Activated CD8-positive, alpha-beta memory T cell treated with anti-CD3 and anti-CD28 coated beads, Interleukin-2, amount 50 U/mL, for 4 hours (primary cell): ENCODE measurements around the gene ARNT2.

Experiments
- DNase-seq: peaks from one replicate; pipeline ENCODE4 v3.0.0-alpha.2; 2020

Gene ARNT2

DNA sequence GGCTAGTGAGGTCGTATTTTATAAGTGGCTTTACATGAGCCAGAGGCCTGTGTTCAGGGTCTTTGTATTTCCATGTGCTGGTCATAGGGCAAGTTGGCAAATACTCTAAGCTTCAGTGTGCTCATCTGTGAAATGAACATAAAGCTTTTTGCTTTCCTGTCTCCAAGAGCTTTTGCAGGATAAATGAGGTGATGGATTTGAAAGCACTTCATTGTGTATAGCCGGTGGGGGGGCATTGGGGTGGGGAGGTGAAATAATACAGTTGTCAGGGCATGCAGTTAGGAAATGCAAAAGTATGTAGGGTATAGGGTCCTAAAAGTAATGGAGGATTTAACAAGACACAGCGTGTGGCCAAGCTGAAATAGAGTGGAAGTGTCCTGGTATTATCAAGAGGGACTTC is 67.7 kb downstream of the ARNT2 start:
- no peak for DNase-seq

DNA sequence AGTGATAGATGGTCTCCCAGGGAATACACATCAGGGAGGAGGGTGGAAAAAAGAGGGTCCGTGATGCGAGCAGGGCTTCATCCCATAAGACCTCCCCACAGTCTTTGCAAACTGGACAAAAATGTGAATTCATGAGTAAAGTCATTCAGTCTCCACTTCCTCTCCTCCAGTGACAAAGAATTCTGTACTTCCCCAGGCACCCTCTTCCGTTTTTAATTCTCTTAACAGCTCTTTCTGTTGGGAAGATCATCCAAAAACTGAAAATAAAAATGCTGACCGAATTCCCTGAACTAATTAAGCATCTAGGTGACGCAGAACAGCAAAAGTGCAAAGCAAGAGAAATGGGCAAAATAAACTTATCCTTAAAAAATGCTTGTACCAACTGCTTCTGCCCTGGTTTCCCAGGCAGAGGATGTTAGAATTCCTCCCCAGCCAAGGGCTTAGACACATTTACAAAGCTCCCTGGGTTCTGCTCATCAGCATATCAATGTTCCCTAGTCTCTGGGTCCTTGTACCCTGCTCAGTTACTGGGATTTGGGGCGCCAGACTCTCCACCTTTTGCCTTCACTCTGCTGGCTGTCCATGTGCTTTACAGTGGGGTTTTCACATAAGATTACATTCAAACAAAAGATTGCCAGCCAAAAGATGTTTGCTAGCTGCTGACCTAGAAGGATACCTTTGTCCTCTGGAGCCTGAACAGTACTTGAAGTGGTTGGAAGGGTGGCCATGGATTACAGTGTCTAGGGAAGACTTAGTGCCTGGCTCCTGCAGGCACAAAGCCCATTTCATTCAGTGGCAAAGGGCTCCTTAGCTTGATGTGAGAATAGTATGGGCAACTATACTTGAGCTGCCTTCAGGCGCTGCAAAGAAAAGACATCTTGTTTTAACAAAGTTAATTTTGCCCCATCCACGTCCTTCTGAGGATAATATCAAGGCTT is 69.4 kb downstream of the ARNT2 start:
- DNase-seq: no peak

DNA sequence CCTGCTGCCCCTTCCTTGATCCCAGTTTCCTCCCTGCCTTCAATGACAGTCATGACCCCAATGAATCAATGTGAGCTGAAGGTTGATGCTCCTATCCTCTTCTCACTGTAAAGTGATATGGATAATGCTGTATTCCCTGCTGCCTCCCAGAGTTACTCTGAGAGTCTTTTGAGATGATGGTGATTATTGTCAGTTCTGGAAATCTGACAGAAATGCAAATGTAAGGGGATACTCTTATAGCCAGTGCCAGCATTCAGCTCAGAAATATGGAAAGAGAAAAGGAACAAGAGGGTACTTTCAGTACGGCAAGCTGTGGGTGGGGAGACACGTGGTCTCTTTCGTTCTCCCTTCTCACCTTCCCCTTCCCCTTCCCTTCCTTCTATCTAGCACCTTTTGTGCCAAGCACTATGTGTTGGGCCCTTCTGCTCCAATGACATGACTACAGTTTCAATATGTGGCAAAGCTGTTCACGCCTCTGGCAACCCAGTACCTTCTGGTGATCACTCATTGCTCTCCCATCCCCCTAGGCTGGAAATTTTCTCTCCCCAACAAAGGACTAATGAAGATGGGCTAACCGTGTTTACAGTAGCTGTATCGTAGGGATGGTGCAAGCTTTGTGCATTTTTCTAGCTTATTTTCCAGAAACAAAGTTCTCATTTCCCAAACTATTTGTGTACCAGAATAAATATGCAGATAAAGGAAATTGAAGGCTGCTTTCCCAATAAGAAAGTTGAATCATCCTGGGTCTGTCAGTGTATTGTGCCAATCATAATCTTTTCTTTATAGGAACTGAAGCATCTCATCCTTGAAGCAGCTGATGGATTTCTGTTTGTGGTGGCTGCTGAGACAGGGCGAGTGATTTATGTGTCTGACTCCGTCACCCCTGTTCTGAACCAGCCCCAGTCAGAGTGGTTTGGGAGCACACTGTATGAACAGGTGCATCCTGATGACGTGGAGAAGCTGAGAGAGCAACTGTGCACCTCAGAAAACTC is 70.3 kb downstream of the ARNT2 start:
- DNase-seq: no peak

DNA sequence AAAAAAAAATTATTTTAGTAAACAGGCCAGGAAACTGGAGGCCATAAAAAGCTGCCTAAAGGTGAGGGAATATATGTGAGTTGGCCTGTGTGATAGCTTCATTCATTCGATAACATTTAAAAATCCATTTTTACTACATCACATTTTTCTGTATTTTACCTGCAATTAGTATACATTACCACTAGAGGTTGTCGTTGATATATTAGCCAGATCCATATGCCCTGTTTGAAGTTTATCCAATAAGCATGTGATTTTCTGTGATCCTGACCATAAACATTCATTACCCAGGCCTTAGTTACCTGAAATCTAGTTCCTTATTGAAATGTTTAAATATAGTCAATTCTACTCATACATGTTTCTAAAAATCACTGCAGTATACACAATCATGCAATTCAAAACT is 71.4 kb downstream of the ARNT2 start:
- no peak for DNase-seq

DNA sequence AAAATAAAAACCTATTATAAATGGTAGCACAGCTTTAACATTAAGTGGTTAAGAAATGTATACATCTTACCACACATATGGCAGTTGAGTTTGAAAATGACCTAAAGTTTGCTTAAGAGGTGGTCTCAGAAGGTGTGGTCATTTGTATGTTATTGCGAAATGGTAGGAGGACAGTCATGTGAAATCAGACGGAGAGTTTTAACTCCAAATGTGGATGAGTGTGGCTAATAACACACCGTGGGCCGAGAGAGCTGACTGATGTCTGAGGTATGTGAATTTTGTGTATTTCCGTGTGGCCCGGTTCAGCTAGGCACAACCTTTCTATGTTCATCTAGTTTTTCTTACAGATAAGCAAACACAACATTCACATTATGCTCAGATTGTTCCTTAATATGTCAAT is 71.9 kb downstream of the ARNT2 start:
- no peak for DNase-seq

DNA sequence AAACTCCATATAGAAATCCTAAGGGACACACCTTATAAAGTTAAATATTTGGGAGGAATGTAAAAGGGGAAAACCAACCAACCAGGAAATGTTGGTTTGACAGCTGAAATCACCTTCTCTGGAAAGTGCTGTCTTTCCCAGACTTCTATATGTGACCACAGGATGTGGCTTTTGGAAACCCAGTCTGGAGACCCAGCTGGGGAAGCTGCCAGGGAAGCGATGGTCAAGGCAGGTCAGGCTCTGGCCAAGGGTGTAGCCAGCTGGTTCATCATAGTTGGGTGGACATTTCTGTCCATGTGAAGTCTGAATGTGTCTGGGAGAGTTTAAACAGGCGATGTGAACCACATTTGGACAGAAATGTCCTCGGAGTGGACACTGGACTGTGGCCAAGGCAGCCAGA is 73.9 kb downstream of the ARNT2 start:
- no peak for DNase-seq

DNA sequence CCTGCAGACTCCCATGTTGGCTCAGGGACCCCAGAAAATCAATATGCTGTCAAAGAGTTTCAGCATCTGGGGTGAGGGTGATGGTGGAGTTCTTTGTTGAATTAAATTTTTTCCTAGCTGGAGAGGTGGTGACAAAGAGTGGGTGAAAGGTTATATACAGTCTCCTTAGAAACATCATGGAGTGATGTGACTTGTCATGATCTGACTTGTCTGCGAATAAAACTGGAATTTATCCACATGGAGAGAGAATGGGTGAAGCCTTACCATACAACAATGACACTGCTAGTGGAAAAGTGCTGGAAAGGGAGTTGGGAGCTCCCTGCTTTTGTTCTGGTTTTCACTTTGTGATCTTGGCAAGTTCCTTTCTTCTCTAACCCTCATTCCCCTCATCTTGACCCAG is 75.0 kb downstream of the ARNT2 start:
- DNase-seq: no peak

DNA sequence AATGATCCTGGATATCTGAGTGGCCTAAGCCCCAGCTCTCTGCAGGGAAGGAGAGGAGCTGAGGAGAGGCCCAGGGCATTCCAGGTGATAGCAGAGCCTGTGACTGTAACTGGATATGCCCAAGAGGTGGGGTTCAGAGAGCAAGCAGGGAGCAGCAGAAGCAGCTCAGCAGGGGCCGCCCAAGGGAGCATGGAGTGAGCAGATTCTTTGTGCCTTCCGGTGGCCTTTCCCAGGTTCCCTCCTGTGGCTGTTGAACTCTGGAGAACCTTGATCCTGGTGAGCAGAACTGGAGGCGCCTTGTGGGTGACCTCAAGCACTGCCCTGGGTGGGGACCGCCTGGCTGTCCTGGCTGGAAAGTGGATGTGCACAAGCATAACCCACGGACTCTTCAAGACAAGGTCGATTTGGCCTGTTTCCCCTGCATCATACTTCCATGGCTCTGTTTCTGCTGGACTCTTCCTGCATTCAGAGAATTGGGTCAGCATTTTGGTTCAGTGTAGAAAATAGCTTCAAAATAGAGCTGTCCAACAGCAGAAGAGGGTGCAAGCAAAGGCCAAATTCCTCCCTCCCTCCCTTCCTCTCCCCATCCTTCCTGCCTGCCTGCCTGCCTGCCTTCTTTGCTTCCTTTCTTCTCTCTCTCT is 76.1 kb downstream of the ARNT2 start:
- DNase-seq: no peak

DNA sequence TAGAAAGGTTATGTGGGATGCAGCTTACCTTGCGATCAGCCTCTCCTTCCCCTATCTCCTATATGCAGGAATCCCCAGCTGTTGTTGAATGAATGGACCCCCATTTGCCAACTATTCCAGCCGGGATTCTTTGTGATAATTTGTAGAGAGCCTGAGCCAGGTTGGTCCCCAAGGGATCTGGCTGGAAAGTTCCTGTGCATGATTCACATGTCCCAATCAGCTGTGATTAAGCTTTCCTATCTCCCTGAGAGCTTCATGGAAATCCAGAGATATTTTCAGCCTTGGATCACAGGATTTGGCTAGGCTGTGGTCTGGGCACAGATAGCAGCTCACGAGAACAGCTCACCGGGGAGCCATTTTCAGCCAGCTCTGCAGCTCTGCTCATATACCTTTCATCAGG is 76.7 kb downstream of the ARNT2 start:
- DNase-seq: no peak

DNA sequence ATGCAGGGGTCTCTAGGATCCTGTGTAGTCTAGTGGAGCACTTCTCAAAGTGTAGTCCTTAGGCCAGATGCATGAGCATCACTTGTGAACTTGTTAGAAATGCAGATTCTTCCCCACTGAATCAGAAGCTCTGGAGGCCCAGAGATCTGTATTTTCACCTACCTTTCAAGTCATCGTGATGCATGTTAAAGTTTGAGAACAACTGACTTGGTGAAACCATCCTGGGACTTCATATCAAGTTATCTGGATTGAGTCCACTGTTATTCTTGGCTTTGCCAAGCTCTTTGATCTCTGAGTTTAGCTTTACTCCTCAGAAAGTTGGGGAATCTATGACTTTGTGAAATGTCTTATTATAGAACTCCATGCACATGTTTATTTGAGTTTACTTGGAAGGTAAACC is 78.5 kb downstream of the ARNT2 start:
- DNase-seq: no peak

DNA sequence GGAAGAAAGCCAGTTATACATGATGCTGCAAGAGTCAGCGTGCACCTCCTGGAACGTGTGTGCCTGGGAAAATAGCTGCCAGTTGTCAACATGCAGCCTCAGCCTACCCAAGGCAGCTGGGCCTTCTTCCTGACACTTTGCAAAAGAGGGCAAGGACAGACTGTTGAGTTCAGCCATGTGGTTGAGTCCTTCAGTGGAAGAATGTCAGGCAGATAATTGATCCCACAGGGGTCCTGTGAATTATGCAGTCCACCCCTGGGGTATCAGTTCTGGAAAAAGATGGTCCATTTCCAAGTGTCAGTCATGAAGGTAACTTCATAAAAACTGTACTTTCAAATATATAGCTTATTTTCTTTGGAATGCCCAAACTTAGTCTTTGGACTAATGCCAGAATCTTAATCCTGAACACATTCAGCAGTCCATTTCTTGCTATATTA is 79.6 kb downstream of the ARNT2 start:
- no peak for DNase-seq

DNA sequence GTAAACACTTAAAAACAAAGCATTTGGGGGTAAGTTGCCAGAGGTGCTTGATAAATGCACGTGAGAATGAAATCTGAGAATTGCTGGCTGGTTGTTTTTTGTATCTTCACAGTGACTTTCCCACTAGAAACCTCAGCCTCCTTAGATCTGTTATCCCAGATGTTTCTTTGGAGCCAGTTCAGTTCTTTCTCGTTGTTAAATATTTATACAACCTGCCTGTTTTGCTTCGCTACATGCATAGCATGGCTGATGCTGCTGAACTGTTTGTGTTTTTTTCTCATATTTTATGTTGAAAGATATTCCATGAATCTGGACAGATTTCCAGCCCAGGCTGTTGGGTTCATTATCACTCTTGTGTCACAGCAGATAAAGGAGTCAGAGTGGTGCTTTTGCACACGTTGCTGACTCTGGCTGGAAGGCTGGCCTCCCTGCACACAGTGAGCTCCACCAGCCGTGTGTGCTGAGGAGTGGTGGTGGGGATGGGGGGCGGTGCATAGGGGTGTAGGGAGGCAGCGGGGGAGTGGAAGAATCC is 80.2 kb downstream of the ARNT2 start:
- DNase-seq: no peak

DNA sequence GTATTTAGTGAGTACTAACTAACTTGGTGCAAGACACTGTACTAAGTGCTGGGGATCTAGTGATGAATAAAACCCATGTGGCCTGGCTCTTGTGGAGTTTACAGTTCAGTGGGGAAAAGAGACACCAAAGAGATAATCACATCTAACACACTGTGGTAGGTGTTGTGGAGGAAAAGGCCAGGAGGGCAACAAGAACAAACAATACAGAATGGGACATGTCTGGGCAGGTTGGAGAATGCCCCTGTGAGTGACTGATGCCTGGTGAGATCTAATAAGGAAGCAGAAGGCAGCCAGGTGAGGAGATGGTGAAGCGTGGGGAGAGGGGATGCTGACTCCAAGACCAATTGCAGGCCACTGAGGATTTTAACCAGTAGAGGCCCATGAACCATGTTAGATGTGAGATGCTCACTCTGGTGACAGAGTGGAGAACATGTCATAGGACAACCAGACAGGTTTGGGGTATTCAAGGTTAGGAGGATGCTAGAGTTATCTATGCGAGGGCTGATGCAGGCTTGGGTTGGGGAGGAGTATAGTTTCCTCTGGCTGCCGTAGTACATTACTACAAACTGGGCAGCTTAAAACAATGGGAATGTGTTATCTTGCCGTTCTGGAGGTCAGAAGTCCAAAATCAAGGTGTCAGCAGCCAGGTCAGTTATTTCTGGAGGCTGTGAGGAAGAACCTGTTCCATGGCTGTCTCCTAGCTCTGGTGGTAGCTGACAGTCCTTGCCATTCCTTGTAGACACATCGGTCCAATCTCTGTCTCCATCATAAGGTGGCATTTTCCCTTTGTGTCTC is 81.4 kb downstream of the ARNT2 start:
- no peak for DNase-seq

DNA sequence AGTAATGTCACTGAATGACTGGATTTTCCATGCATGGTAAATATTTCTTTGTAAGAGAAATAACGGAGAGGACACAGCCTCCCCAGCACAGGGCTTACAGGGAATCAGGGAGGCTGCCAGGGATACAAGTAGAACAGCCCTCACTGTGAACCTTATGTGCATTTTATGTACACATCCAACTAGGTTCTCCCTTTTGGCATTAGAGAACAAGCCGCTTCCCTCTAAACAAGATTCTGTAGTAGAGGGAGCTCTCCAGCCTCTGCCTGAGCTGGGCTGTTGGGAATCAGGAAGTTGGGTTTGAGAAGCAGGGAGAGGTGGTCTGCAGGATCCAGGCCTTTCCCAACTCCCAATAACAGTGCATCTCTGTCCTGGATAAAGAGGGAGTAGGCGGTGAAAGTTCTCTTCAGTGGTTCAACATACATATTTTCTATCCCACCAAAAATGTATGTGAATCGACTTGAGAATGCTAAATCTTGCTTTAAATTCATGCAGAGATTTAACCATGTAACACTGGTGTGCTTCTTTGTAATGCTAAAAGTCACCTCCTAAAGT is 83.7 kb downstream of the ARNT2 start:
- DNase-seq: no peak

DNA sequence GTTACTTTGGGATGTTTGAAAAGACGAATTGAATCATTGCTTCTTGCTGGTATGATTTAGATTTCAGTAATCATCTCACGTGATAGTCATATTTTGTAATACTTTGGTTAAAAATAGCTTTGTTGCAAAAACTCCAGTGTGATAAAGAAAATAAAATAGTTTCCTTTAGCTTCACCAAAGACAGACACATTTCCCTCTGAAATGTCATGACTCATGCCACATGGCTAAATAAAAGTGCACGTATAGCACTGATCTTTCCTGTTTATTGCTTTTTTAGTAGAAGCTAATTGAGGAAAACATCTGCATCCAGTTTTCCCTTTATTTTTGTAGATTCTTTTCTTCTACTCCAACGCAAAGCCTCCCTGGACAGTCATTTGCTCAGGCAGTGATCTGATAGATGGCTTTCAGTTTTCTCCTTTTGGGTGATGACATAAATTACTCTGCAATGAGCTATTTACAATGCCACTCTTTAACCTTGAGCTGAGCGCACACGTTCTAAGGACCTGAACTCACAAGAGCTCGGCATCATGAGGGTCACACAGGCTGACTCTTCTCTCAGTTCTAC is 84.9 kb downstream of the ARNT2 start:
- DNase-seq: no peak

DNA sequence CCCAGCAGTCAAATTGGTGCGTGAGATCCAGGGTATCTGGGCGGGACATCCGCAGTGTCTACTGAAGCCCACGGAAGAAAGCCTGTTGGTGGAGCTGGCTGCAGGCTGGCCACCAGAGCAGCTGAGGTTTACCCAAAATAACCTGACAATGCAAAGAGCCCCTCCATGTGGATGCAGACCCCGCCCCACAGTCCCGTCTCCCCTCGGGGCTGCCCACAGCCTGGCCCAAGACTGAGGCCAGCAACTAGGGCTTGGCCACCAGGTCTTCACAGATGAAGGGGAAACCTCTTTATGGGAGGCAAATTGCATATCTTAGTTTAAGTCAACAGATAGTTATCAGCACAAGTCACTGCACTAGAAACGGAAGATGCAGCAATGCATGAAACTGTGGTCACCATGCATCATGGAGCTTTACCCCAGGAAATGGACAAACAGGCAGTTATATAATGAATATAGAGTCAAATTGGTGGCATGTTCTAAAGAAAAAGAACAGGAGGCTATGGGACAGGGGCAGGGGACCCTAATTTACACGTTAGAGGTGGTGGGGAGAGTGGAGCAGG is 86.3 kb downstream of the ARNT2 start:
- no peak for DNase-seq

DNA sequence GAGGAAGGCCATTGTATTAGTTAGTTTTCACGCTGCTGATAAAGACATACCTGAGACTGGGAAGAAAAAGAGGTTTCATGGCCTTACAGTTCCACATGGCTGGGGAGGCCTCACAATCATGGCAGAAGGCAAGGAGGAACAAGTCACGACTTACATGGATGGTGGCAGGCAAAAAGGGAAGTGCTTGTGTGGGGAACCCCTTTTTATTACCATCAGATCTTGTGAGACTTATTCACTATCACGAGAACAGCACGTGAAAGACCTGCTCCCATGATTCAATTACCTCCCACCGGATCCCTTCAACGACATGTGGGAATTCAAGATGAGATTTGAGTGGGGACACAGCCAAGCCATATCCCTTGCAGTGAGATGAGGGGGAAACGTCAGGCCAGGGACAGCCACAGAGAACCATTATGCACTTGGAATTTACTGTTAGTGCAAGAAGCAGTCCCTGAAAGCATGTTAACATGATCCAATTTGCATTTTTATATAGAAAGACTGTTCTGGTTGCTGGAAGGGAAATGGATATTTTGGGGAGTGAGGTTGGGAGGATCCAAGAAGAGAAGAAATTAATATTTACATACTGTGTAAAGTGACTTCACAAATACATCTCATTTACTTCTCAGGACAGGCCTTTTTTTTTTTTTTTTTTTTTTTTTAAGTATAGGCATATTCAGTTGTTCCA is 87.1 kb downstream of the ARNT2 start:
- no peak for DNase-seq

DNA sequence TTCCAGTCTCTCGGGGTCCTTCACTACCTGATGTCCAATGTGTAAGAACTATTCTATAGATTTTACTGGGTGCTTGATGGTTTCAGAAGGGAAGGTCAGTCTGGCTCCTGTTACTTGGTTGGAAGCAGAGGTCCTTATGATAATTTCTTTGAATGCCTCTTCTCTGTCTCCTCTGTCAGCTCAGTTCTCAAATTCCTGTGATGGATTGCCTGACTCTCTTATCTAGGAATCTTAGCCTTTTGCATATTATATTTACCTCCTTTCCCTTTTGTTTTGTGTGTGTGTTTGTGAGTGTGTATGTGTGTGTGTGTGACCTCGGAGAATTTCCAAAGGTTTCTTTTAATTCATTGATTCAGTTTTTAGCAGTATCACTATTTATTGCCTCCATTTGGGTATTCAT is 88.2 kb downstream of the ARNT2 start:
- DNase-seq: no peak

DNA sequence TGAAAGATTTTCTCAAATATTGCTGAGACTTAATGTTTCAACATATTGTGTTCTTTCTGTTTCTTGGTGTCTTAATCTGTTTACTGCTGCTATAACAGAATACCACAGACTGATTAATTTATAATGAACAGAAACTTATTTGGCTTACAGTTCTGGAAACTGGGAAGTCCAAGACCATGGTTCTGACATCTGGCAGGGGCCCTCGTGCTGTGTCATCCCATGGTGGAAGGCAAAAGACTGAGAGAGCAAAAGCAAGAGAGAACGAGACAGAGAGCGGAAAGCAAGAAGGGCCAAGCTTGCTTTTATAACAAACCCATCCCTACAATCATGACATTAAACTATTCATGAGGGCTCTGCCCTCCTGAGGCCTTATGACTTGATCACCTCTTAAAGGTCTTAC is 88.7 kb downstream of the ARNT2 start:
- DNase-seq: no peak

DNA sequence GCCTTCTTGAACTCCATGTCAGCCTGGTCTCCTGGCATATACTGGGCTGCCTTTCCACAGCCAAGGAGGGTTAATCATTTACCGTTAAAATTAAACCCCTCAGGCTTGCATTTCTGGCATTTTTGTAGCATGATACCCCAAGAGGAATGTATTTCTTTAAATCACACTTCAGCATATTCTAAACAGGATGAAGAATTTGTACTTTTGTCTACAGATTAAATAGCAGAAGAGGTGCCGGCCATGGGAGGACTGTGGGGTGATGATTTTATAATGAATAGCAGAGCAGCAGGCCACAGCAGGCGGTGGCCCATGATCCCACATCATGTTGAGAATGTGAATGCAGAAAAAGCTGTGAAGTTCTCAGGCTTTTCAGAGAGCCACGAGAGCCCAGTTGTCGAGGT is 90.2 kb downstream of the ARNT2 start:
- no peak for DNase-seq
